ENCODE results near the gene DLGAP1. TPM values are rescaled to one million over a fixed set of nuclear protein-coding genes. Genes with fewer than 3 reads are reported as not detected.

The DLGAP1 gene
- 0.53 and 1.1 TPM in 2 replicates for total RNA-seq

GRCh38 chr18:4455113-4455811 lies at the start of gene DLGAP1:
DLGAP1 (minus strand) TSS chr18:4455307.

DNA sequence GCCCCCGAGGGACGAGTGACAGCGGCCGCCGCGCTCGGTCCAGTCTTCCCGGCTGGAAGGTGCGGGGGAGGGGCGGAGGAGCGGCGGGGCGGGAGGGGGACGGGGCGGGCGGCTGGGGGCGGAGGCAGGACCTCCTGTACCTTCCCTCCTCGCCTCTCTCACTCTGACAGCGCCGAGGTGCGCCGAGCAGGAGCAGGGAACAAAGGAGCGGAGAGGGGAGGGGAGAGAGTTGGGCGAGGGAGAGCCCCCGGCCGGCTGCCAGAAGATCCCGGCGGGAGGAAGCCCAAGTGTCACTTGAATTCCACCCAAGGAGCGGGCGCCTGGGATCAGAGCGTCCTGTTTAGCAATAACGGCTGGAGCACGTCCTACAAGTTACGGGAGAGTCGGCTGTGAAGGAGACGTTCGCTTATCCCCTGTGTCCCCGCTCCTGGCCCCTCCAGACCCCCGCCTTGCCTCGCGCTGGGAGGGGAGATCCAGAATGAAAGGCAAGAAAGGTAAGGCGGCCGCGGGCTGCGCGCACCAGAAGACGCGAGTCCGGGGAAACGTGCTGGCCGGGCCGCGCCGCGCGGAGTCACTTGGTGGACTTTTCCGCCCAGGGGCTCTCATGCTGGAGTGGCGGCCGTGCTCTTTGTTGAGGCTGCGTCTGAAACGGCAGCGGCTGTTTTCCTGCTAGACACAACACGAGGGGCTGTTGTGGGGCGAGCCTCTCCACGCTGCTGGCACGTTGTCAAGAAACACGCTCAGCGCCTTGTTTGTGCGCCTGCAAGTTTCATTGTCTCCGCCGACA lies 1004.9 kb downstream of the DLGAP1 start, which contains the start of gene TGIF1:
TSS of gene TGIF1 (plus strand) at position 161 of the 787 bp plus-strand sequence. CDS start at position 479, 318 bp downstream.

Measured in smooth muscle cell of the pulmonary artery (primary cell).